T-helper 2 cell (primary cell): ENCODE results near the gene MRPS22.
"Not testable (repeated sequence)": the region's sequence is repeated elsewhere in the genome, so short reads cannot be mapped to it uniquely, and the experiment has no call there.

Source experiments
- DNase-seq, 5 experiments: peaks; one replicate each; pipeline versions ENCODE4 v3.0.0 to v3.0.0-alpha.2; 2012 to 2022

The MRPS22 gene

DNA sequence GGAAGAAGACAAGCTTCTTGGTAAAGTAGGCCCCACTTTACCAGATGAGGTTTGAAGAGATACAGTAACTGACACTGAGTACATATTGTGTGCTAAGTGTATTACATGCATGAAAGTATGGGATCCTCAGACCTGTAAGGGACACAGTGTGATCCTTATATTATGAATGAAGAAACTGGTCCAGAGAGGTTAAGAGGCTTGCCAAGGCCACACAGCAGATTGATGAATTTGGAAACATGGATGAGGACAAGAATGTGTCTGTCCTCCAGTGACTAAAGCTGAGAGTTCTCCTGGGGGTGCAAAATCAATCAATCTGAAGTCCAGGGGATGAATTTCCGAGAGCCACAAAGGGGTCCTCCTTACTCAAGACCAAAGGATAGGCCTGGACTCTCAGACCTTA, 31.4 kb upstream of the MRPS22 start:
- DNase-seq, result no peak

DNA sequence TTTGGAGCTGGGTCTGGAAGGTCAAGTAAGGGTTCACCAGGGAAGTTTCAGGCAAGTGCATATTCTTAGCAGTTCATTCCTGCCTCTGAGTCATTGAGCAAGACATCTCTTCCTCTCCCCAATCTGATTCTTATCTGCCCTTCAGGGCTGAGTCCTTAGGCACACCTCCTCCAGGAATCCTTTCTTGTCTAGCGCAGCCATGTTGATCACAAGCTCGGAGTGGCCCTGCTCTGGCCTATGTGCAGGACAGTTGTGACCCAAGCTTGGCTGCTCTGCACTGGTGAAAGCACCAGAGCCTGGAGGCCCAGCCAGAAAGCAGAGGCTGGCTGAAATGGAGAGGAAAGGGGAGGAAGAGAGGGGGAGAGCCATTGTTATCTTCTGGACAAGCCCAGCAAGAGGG, 30.9 kb upstream of the MRPS22 start:
- DNase-seq, result no peak

DNA sequence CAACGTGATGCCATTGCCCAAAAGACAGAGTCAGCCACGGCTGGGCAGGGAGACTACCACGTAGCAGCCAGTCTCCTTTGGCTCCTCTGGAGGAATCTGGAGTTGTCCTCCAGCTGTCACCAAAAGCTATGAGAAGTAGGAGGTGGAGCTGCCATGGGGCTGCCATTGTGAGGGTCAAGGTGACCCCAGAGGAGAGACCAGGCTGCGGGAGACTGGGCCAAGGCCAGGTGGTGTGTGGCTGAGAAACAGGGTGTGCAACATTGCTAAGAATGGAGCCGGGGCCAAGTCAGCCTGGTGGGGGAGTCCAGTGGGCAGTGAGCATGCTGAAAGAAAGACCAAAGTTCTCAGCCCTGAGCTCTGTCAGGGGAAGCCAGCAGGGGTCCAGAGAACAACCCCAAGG, 29.9 kb upstream of the MRPS22 start:
- no peak for DNase-seq

DNA sequence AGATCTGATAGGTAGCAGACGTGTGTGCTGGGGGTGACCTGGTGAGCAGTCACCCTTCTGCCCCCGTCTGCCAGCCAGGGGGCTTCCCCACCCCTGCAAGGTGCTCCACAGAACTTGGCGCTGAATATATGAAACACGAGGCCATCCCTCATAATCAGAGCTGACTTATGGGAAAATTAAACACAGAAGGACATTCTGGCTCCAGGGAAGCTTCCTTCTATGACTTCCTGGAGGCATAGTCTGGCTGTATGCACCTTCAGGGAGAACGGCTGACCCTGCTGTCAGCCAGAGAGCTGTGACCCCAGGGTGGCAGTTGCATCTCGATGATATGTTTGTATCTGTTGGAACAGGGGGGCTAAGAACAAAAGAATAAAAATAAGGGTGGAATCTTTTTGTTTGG, 26.6 kb upstream of the MRPS22 start:
- no peak for DNase-seq

DNA sequence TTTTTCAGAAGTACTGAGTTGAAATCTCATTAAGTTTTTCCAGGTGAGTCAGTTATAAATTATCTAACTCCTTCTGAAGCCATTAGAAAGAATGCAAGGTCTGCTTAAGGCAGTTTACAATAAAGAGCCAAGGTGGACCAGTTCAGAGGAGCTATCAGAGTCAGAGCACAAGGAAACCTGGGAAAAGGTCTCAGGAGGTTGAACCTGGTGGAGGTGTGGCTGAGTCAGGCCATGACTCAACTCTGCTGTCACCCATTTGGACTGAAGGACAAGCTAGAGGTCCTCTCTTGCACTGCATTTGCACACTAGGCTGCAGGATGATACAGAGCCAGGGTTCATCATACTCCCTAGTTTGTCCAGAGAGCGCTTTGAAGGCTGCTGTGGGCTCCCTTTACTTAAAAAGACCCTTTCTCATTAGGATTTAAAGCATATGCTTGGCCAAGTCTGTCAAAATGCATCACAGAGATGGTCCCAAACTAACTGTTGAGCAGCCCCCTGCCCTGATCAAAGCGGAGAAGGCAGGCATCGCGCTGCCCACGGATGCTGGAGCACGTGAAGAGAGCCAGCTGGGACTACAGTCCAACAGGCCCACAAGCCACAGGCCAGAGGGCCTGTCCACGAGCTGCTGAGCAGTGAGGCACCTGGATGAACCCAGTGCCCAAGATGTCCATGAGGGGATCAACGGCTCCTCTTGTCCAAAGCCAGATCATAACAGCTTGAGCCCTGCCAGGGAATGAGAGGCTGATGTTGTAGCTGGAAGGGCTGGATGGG, 26.0 kb upstream of the MRPS22 start:
- no peak for DNase-seq

DNA sequence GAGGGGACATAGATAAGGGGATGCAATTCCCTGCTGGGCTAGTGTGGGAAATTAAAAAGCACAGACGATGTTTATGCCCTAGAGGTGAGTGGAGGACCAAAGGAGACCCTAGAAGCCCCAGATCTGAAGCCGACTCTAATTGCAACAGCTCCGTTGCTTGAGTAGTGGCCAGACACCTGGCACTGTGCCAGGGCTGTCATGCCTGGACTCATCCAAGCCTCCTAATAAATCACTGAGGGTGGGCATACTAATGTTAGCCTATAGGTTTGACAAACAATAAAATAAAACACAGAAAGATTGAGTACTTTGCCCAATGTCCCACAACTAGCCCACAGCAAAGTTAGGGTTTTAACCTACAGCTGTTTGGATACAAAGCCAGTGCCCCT, 25.4 kb upstream of the MRPS22 start:
- DNase-seq, result no peak

DNA sequence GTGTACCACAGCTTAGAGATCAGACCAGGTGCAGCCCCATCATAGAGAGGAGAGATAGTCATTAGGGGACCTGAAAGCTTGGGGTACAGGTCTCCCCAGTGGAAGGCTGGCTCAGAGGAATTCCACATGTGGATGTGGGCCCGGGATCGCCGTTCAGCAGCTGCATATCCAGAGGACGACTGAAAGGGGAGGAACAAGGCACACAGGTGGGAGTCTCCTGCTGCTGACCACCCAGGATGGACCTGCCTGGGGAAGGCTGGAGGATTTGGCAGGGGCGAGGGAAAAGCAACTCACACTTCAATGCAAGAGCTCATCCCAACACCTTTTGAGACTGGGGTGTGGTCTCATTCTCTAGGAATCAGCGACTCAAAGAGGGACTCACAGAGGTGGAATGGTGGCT, 25.0 kb upstream of the MRPS22 start:
- DNase-seq, result no peak

DNA sequence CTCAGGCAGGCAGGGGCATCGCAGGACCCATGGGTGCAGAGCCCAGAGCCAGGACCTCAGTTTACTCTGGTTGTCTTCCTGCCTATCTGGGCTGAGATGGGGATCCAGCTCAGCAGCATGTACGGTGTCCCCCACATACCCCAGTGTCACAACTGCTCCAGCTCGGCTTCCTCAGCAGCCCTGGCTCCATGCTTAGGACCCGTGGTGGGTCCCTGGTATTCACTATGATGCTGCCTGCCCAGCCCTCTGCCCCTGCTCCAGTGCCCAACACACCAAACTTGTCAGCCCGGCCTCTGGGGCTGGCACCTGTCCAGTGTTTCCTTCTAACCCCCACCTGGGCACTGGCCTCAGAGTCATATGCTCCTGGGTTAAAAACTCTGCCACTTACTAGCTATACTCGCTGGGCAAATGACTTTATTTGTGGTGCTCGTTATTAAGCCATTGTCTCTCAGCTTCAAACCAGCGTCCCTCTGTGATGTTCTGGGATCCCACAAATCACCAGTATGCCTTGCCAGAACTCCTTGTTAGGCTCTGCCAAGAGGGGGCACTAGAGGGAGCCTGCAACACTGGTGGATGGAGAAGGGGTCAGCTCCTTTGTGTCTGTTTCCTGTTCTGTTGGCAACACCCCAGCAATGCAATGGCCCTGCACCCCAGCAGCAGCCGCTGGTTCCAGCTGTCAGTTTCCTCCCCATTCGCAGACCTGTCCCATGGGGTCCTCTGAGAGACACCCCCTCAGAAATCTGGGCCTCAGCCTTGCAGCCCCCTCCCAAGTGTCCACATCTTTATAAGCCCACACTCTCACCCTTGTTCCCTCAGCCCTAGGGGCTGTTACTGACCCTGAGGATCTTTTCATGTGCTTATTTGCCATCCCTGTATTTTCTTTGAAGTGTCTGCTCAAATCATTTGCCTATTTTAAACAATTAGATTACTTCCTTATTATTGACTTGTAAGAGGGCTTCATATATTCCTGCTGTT, 24.1 kb upstream of the MRPS22 start:
- peak in 1 of 5 experiments; percentile 29 for DNase-seq

DNA sequence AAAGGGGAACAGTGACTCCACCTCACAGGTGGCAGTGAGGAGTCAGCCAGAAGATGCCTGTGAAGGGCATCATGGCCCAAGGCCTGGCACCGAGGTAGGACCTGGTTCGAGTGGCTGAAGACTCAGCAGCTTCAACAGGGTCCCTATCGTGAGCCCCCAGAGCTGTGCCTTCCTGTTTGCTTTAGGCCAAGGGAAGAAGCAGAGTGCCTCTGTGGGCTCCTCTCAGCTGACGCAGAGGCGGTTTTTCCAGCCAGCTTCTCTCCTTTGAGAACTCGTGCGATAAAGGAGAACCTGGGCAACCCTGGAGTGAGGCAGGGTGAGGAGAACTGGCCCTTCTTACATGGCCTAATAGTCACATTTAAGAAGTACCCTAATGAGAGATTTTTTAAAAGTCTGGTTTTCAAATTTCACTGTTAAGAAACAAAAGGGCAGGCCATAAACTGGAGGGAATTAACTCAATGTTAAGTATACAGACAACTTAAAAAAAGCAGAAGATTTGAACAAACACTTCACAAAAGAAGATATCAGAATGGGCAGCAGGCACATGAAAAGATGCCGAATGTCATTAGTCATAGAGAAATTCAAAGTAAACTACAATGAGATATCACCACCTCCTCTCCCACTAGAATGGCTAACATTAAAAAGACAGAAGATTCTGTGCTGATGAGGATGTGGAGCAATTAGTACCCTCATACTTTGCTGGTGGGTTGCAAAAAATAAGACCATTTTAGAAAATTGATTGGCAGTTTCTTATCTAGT, 23.1 kb upstream of the MRPS22 start:
- DNase-seq, result no peak

DNA sequence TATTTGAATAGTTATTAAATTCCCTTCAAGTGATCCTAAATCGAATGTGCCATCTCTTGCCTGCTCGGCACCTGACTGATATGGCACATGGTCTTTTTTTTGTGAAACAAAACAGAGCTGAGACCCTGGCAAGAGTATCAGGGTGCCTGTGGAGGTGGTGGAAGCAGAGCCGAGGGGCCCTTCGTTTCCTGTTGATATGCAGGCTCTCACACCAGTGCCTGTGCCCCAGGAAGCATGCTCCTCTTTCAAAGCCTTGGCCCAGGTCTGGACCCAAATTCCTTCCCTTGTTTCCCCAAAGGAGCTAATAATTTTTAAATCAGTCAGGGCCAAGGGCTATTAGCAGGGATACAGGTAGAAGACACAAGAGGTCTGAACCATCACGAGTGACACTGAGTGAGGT, 21.5 kb upstream of the MRPS22 start:
- no peak for DNase-seq

DNA sequence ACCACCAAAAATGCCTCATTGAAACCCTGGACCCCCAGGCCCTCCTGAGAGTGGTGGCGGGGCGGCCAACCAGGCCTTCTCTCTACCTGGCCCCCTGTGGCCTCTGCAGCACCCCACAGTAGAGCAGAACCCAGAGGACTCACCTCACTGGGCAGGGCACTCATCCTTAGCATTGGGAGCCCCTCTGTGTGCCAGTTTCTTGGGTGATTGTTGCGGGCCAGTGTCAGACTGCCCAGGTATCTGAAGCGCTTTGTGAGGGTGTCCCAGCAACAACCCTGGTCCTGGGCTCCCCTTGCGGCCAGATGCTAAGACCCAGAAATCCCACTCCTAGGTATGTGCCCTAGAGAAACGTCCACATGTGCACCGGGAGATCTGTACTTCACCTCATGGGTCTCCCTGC, 20.7 kb upstream of the MRPS22 start:
- DNase-seq, result no peak

DNA sequence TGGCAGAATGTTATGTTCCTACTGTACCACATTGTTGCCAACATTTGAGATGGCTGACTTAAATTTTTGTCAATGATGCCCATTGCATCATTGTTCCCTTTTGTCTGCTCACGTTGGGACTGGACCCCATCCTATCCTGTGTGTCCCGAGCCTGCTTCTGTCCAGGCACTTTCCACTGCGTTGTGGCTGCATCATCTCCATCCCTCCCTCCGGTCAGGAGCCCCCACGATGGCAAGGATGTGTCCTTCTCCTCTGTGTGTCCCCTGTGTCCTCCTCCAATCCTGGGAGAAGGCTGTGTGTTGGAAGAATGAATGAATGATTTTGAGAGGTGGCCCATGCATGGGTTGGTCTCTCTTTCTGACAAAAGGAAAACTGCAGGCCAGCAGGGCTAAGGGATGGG, 19.4 kb upstream of the MRPS22 start:
- DNase-seq, result no peak

DNA sequence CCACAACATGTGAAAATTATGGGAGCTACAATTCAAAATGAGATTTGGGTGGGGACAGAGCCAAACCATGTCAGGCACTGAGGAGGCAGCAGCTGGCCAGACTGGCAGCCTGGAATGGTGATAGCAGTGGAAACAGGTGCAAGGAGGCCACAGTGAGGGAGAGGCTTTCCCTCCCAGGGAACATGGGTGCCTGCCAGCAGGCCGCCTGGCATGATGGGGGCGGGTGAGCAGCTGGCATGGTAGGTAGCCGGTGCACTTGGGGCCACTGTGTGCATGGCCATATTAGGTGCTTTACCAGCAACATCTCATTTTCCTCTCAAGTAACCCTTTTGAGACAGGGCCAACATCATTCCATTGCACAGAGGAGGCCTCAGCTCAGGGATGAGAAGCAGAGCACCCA, 18.3 kb upstream of the MRPS22 start:
- DNase-seq, result no peak

DNA sequence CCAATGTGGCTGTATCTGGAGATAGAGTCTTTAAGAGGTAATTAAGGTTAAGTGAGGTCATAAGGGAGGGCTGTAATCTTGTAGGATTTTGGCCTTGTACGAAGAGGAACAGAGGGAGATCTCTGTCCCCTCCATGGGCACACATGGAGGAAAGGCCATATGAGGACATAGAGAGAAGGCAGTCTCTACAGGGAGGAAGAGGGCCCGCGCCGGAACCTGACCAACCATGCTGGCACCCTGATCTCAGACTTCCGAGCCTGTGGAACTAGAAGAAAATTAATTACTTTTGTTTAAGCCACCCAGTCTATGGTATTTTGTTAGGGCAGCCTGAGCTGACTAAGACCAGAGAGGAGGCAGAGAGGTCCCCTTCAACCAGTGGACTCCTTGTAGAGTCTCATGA, 17.7 kb upstream of the MRPS22 start:
- DNase-seq, result no peak

DNA sequence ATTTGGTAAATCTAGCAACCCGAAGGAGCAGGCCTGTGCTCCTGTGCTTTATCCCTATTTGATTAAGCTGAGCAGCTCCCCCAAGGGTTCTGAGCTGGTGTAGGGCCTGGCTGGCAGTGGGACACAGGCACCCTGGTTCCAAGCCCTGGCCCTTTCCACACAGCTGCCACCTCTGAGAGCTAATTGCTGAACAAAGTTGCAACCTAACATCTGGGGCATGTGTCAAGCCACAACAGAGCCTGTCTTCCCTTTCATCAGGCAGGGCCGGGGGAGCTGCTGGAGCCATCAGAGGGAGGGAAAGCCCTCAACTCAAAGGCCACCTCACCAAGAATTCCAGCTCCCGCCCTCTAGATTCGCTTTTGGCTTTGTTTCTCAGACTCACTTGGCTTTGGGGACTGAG, 17.1 kb upstream of the MRPS22 start:
- DNase-seq, result peak in 1 of 5 experiments; percentile 25

DNA sequence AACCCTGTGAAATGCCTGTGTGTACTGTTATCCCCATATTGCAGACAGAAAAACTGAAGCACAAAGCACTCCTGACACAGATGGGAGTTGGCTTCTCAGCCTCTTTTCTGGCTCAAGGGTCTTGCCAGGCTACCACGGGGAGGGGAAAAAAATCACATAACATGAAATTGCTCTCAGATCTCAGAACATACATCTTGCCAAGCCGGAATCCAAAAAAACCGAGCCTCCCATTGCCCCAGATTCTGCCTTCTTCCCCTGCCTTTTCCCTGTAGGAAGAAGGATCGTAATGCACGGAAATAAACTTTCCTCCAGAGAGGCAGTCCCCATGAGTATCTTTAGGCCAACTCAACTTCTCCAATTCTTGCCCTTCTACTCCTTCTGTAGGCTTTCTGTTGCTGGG, 16.6 kb upstream of the MRPS22 start:
- DNase-seq, result no peak

DNA sequence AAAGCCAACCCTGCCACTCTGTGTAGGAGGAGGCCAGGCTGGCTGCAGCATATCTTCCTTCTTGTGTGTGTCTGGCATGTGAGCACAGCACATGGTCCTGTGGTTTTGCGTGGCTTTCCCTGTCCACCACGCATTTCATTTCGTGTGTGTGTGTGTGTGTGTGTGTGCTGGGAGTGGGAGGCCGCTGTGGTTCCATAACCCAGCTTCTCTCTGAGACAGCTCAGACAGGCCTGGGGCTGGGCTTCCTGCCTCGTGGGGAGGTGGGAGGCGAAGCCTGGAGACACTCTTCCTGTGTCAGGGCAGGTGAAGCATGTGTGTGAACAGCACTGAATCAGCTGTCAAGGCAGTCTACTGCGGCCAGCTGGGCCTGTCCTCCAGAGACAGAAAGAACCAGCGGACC, 16.0 kb upstream of the MRPS22 start:
- DNase-seq, result peak in 1 of 5 experiments; percentile 69

DNA sequence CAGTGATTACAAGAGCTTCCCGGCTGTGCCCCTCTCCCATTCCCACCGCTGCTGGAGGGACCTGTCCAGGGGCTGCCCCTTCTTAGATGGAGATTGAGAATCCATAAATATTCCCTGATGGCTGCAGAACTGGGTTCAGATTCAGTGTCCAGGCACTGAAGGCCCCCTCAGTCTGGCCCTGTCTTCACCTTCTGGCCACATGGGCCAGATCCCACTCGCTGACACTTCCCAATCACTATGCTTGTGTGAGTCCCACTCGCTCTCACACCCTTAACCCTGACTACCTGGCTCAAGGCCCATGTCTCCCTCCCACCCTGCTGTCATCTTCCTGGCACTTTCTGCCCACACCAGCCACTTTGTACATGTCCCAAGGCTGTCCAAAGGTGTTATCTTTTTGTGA, 15.5 kb upstream of the MRPS22 start:
- no peak for DNase-seq

DNA sequence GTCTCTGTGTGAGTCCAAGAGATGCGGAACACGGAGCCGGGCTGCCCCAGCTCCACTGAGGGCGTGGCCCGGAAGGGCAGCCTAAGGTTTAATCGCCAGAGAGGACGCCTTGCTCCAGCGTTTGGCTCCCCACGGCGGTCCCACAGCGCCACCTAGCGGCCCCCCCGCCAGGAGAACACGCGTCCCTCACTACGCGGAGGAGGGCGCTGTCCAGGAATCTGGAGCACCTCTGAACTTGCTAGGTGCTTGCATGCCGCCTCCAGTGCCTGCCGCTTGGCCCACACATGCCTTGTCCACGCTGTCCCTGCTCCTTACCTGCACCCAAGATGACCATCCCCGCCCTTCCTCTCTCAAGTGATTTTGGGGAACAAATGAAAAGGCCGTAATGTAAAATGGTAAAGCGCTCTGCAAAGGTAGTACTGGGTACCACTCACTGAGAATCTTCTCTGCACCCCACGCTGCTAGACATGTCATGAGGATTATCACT, 14.4 kb upstream of the MRPS22 start:
- peak; percentile 67 to 90 (median 80) for DNase-seq

DNA sequence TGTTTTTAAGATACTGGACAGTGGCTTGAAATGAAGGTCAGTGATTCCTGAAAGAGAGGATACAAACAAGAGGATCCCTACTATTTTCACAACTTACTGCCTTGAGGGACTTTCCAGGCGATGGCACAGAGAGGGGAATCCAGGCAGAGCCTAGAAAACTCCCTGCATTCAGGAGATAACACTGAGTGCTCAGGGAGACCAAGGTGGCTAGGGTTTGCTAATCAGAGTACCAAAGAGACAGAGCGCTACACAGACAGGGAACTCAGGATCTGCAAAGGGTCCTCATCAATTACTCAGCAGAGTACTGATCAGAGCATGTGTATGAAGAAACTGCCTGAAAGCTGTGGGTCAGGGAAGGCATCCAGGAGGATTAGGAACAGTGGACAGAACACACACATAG, 11.7 kb upstream of the MRPS22 start:
- DNase-seq, result no peak

DNA sequence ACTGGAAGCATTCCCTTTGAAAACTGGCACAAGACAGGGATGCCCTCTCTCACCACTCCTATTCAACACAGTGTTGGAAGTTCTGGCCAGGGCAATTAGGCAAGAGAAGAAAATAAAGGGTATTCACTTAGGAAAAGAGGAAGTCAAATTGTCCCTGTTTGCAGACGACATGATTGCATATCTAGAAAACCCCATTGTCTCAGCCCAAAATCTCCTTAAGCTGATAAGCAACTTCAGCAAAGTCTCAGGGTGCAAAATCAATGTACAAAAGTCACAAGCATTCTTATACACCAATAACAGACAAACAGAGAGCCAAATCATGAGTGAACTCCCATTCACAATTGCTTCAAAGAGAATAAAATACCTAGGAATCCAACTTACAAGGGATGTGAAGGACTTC, 9.1 kb upstream of the MRPS22 start:
- not testable (repeated sequence) for DNase-seq

DNA sequence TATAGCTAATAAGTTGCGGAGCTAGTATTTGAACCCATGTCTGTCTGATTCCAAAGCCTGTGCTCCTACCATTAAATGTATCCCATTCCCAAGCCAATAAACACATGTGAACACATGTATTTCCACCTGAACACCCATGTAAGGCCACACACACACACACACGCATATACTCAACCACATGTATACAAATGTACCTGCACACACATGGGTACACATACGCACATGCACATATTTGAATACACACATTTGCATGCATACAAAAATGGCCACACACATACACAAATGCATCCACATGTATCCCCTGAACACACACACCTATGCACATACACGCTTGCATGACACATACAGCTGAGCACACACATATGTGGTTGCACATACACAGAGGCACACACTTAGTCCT, 5.4 kb upstream of the MRPS22 start:
- no peak for DNase-seq
